Measurements from ENCODE around the gene TGFBR3.

TGFBR3 gene

DNA sequence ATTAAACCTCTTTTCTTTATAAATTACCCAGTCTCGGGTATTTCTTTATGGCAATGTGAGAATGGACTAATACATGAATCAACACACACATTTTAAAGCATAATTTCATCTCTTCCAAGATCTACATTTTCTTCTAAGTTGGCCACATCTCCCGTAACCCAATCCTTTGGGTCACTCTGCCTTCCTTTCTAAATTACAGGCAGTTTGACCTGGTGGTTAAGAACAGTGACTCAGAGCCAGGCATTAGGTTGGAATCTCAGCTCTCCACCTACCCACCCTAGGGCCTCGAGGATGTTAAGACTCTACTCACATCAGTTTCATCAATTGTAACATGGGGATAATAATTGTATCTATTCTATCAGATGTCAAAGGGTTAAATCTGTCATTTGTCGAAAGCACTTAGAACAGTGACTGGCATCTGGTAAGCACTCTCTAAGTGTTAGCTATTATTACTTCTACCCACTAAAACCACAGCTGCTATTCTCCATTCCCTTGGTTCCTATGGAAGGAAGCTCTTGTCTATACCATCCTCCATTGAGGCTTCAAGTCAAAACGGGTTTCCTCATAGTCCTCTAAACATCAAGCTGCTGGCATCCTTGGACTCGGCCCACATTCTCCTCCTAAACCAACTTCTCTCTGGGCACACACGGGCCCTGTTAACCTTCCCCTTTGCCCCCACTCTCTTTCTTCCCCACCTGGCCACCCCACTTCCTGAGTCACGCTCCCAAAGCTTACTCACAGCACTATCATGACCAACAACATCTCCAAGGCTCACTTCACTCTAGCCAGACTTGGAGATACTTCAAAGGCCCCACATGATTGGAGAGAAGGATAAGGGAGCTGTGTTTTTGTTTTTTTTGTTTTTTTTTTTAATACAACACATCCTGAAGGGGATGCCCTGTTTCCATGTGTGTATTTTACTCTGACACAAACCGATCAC is 116.9 kb downstream of the TGFBR3 start:
- no peak for DNase-seq
- Mint-ChIP-seq H3K9me3 (no peaks in the 10 kb centered on the region), H3K4me1 (ENCODE audit: low read depth) (peaks cover 30% of the 10 kb centered on the region), H3K27ac (no peak overlapping the region), H3K27me3 (no peaks in the 10 kb centered on the region), H3K4me3 (no peak overlapping the region), H3K36me3 (ENCODE audit: low read depth) (peaks cover 19% of the 10 kb centered on the region)

- H3K4me1 Mint-ChIP-seq (ENCODE audit: low read depth) = peaks cover 34% of the 10 kb centered on the region
- H3K27me3 Mint-ChIP-seq = no peaks in the 10 kb centered on the region
- H3K27ac Mint-ChIP-seq = no peak overlapping the region
- H3K9me3 Mint-ChIP-seq = no peaks in the 10 kb centered on the region
- H3K36me3 Mint-ChIP-seq (ENCODE audit: low read depth) = peaks cover 20% of the 10 kb centered on the region
- DNase-seq = no peak
- no peak overlapping the region for H3K4me3 Mint-ChIP-seq
Measured at GRCh38 chr1:91768120-91768519, 117.8 kb downstream of the TGFBR3 start.

- no peaks in the 10 kb centered on the region for H3K9me3 Mint-ChIP-seq
- H3K36me3 Mint-ChIP-seq (ENCODE audit: low read depth) = peaks cover 23% of the 10 kb centered on the region
- H3K27me3 Mint-ChIP-seq = no peaks in the 10 kb centered on the region
- no peak overlapping the region for H3K4me3 Mint-ChIP-seq
- peaks cover 42% of the 10 kb centered on the region for H3K4me1 Mint-ChIP-seq (ENCODE audit: low read depth)
- no peak overlapping the region for H3K27ac Mint-ChIP-seq
- no peak for DNase-seq
Measured at GRCh38 chr1:91766883-91767282, 119.1 kb downstream of the TGFBR3 start.

DNA sequence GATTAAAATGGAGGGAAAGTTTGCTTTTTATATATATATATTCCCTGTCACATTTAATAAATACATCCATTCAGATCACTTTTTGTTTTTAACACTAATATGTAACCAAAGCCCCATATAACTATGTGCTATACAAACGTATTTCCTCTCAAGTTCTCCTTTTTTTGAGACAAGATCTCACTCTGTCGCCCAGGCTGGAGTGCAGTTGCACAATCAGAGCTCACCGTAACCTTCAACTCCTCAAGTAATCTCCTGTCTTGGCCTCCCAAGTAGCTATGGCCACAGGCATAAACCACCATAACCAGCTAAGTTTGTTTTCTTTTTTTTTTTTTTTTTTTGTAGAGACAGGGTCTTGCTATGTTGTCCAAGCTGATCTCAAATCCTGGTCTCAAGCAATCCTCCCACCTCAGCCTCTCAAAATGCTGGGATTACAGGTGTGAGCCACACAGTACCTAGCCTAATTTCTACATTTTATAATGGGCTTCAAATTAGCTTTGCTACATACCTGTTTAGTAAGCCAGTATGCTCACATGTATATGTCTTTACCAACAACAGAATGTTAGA is 120.0 kb downstream of the TGFBR3 start:
- Mint-ChIP-seq H3K9me3 (no peaks in the 10 kb centered on the region), H3K27ac (no peak overlapping the region), H3K4me3 (no peak overlapping the region), H3K36me3 (ENCODE audit: low read depth) (peaks cover 23% of the 10 kb centered on the region), H3K4me1 (ENCODE audit: low read depth) (peaks cover 46% of the 10 kb centered on the region), H3K27me3 (no peaks in the 10 kb centered on the region)
- no peak for DNase-seq

GRCh38 chr1:91765293-91765692 is 120.7 kb downstream of the TGFBR3 start:
- no peak for DNase-seq
- Mint-ChIP-seq H3K4me1 (ENCODE audit: low read depth) (peaks cover 48% of the 10 kb centered on the region), H3K36me3 (ENCODE audit: low read depth) (peaks cover 23% of the 10 kb centered on the region), H3K27ac (no peak overlapping the region), H3K4me3 (no peak overlapping the region), H3K27me3 (no peaks in the 10 kb centered on the region), H3K9me3 (no peaks in the 10 kb centered on the region)

- Mint-ChIP-seq H3K27me3 (no peaks in the 10 kb centered on the region), H3K4me3 (no peak overlapping the region), H3K9me3 (no peaks in the 10 kb centered on the region), H3K4me1 (ENCODE audit: low read depth) (peaks cover 47% of the 10 kb centered on the region), H3K36me3 (ENCODE audit: low read depth) (peaks cover 20% of the 10 kb centered on the region), H3K27ac (no peak overlapping the region)
- DNase-seq = no peak
Measured at GRCh38 chr1:91764471-91765115, 121.4 kb downstream of the TGFBR3 start.

DNA sequence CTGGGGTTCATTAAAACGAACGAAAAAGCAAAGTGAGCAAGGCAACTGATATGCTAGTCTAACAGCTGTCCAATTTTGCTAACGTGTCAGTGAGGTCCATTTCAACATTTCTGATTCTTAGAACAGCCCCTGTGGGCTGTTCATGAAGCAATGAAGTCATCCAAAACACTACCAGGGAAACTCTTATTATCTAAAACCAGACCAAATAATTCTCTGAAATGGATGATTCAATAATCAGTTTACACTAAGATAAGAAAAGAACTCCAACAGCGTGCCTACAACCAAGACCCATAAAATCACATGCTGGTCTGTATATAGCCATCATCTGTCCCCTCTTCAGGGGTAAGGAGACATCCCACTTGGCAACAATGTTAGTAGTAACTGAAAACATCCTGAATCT is 122.7 kb downstream of the TGFBR3 start:
- H3K36me3 Mint-ChIP-seq (ENCODE audit: low read depth) = peaks cover 22% of the 10 kb centered on the region
- no peaks in the 10 kb centered on the region for H3K9me3 Mint-ChIP-seq
- no peak for DNase-seq
- H3K4me3 Mint-ChIP-seq = peak overlapping the region; percentile 21
- H3K4me1 Mint-ChIP-seq (ENCODE audit: low read depth) = peaks cover 41% of the 10 kb centered on the region
- peak overlapping the region; percentile 72 for H3K27ac Mint-ChIP-seq
- H3K27me3 Mint-ChIP-seq = no peaks in the 10 kb centered on the region

DNA sequence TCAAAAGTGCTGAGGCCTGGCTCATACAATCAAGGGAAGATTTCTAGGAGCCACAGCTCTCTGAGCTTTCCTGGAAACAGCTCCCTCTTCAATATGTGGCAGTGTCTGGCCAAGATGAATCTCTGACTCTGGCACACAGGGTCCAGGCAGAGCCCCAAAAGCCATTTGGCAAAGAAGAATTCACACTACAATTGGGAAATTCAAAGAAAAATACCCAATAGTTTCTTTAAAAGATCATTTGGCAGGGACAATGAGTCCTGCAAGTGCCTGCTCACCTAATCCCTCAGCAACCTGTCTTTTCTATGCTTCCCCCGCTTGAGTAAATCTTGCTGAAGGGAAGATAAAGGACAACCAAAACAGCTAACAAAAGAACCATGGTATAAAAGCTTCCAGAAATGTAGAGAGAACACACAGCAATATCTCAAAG is 124.6 kb downstream of the TGFBR3 start:
- DNase-seq = no peak
- H3K27ac Mint-ChIP-seq = no peak overlapping the region

GRCh38 chr1:91760512-91760911 is 125.4 kb downstream of the TGFBR3 start:
- Mint-ChIP-seq H3K9me3 (no peaks in the 10 kb centered on the region), H3K4me1 (ENCODE audit: low read depth) (peaks cover 50% of the 10 kb centered on the region), H3K4me3 (no peak overlapping the region), H3K27ac (no peak overlapping the region), H3K36me3 (ENCODE audit: low read depth) (peaks cover 36% of the 10 kb centered on the region), H3K27me3 (no peaks in the 10 kb centered on the region)
- DNase-seq = no peak

More for the DNA sequence above, 124.6 kb downstream of the TGFBR3 start:
- no peaks in the 10 kb centered on the region for H3K9me3 Mint-ChIP-seq
- H3K36me3 Mint-ChIP-seq (ENCODE audit: low read depth) = peaks cover 30% of the 10 kb centered on the region
- H3K27me3 Mint-ChIP-seq = no peaks in the 10 kb centered on the region
- H3K4me3 Mint-ChIP-seq = no peak overlapping the region
- peaks cover 45% of the 10 kb centered on the region for H3K4me1 Mint-ChIP-seq (ENCODE audit: low read depth)

DNA sequence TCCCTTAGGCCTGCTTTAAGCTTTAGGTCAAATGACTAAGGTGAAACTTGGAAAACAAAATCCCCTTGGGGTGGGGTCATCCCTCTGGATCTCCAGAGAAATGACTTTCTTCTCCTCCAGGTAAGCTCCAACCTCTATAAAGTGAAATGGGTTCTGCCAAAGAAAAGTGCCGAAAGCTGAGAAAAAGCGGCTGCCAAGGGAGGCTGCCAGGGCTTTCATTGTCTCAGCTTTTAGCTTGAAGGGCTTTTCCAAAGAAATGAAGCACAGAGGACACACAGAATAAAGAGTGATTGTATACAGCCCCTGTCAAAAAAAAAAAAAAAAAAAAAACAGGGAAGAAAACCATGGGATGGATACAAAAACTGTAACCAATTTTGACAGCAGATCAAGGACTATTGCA is 126.9 kb downstream of the TGFBR3 start:
- Mint-ChIP-seq H3K27ac (no peak overlapping the region), H3K27me3 (no peaks in the 10 kb centered on the region), H3K9me3 (no peaks in the 10 kb centered on the region), H3K36me3 (ENCODE audit: low read depth) (peaks cover 33% of the 10 kb centered on the region), H3K4me1 (ENCODE audit: low read depth) (peaks cover 58% of the 10 kb centered on the region), H3K4me3 (no peak overlapping the region)
- DNase-seq = no peak

DNA sequence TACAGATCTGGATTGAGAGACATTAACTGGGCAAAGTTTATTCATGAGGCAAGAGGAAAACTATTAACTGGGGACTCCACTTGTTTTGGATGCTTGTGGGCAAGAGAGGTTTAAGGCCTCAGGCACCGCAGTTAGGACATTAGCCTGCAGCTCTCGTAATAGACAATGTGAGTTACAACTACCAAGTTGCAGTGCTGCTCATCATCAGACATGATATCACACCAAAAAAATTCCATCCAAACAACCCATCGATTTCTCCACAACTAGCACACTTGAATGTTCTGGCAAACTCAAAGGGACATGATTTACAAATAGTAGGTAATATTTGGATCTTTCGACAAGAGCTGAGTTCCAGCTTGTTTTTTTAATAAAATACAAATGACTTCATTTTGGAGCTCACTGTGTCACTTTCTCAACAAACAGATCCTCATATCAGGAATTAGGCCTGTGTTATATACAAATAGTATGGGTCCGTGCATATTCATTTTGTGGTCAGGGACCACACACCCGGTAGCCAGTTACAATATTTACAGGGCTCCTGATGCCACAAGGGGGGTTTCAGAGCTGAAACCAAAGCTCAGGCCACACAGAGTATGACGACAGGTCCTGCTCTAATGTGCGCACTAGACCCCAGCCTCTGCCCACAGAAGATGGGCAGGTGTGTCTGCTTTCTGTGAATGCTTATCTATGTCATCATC is 128.0 kb downstream of the TGFBR3 start:
- H3K9me3 Mint-ChIP-seq = no peaks in the 10 kb centered on the region
- peaks cover 59% of the 10 kb centered on the region for H3K4me1 Mint-ChIP-seq (ENCODE audit: low read depth)

GRCh38 chr1:91755702-91756287 is 130.2 kb downstream of the TGFBR3 start:
- Mint-ChIP-seq H3K27me3 (no peaks in the 10 kb centered on the region), H3K27ac (peak overlapping the region; percentile 96), H3K4me1 (ENCODE audit: low read depth) (peaks cover 63% of the 10 kb centered on the region), H3K9me3 (no peaks in the 10 kb centered on the region), H3K36me3 (ENCODE audit: low read depth) (peaks cover 29% of the 10 kb centered on the region), H3K4me3 (no peak overlapping the region)
- DNase-seq = no peak

More for the DNA sequence above, 128.0 kb downstream of the TGFBR3 start:
- no peak for DNase-seq
- Mint-ChIP-seq H3K36me3 (ENCODE audit: low read depth) (peaks cover 31% of the 10 kb centered on the region), H3K27me3 (no peaks in the 10 kb centered on the region), H3K4me3 (no peak overlapping the region), H3K27ac (no peak overlapping the region)

DNA sequence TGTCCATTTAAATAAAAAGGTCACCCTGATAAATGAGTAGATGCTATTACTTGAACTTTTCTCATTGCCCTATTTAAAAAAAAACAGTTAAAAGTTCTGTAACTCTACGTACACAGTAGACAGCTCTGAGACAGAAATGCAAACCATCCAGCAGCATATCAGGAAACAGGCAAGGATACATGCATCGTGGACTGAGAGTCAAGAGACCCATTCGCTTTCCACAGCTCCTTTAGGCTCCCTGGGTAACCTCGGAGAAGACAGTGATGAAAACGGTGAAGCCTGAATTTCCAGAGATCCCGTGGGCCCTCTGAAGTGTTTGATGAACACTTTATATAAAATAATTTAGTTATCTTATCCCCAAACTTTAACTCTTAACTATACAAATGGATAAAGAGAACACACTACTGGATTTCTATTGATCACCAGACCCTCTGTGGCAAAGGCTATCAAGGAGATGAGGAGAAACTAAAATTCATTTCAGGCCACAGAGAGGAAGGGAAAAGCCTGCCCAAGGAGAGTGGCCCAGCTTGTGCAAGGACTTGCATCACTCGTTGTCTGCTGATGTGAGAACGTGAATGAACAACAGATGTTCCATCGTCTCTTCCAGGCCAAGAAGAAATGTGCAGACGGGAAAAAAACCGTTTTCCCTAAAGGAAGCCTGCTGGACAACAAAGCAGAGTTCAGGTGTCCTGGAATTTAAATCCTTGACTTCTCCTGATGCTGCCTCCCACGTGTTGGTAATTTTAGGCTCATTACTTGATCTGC is 131.0 kb downstream of the TGFBR3 start:
- H3K27ac Mint-ChIP-seq = peak overlapping the region; percentile 96
- H3K9me3 Mint-ChIP-seq = no peaks in the 10 kb centered on the region
- H3K36me3 Mint-ChIP-seq (ENCODE audit: low read depth) = peaks cover 31% of the 10 kb centered on the region
- H3K27me3 Mint-ChIP-seq = no peaks in the 10 kb centered on the region
- H3K4me3 Mint-ChIP-seq = peak overlapping the region; percentile 51
- peaks cover 68% of the 10 kb centered on the region for H3K4me1 Mint-ChIP-seq (ENCODE audit: low read depth)
- no peak for DNase-seq

All from activated T-cell treated with anti-CD3 and anti-CD28 coated beads, Interleukin-2, amount 50 U/mL, for 24 hours (primary cell).